HepG2 (cell line): Measurements from ENCODE around the gene MIA2.

Source experiments
- CERS6 ChIP-seq: sonication (generic); formaldehyde crosslinking; IDR thresholded peaks from 2 replicates; pipeline ENCODE4 v1.5.0; 2020; ENCODE audit warnings: missing genetic modification reagents
- E2F5 ChIP-seq: sonication (generic); formaldehyde crosslinking; conservative IDR thresholded peaks from 2 replicates; pipeline ENCODE4 v1.4.0; 2020; ENCODE audit warnings: missing genetic modification reagents
- ELF3 ChIP-seq: IDR thresholded peaks from 2 replicates; pipeline ENCODE4 v1.6.1; 2016; ENCODE audit warnings: missing genetic modification reagents, missing compliant biosample characterization
- USF2 ChIP-seq, 2 experiments: sonication (generic) in 1 of 2; formaldehyde crosslinking in 1 of 2; IDR thresholded peaks; 2 replicates each; pipeline versions ENCODE4 v1.5.1 to v1.6.1; 2011 to 2020; ENCODE audit warnings: borderline replicate concordance in 1 of 2, low read depth in 1 of 2, low read length in 1 of 2, mild to moderate bottlenecking in 1 of 2, missing genetic modification reagents in 1 of 2, moderate library complexity in 1 of 2

- TF ChIP-seq USF2 (IDR thresholded peaks at IDR 0.05; ENCODE audit: low read depth, low read length) (no peak), USF2 (CRISPR knock-in tag; IDR thresholded peaks at IDR 0.05; ENCODE audit: borderline replicate concordance) (no peak), CERS6 (CRISPR knock-in tag) (no peak), ELF3 (no peak), E2F5 (CRISPR knock-in tag) (no peak)
Observed at GRCh38 chr14:39393289-39393688, 159.6 kb downstream of the MIA2 start.
